Endothelial cell of umbilical vein (primary cell): ENCODE data around the gene SLC2A4. TPM values are rescaled to one million over a fixed set of nuclear protein-coding genes. Genes with fewer than 3 reads are reported as not detected.

ENCODE experiments used
- BruUV-seq: library from RNA; stranded (reverse); fragments of 400-500 nt; replicated peaks from 2 replicates; lab custom pipeline; 2021; lab: Mats Ljungman, UMichigan
- CTCF ChIA-PET: fragments of 300-600, 350-600 bp; sonication (Branson Sonifier 250); formaldehyde crosslinking; loops from one replicate; lab custom pipeline; 2021; ENCODE audit warnings: antibody characterized with exemption, inconsistent platforms; lab: Charles Lee
- POLR2A ChIA-PET: fragments of 300-600, 350-600 bp; sonication (Branson Sonifier 250); formaldehyde crosslinking; loops from one replicate; lab custom pipeline; 2021; ENCODE audit warnings: antibody characterized with exemption, inconsistent platforms; lab: Charles Lee
- DNase-seq: peaks from one replicate; pipeline ENCODE4 v3.0.0-alpha.2; 2011; ENCODE audit warnings: low read depth, low spot score
- FAIRE-seq: peaks from 2 replicates; lab custom pipeline; 2011; peaks lifted over from hg19 to GRCh38; lab: Jason Lieb, UNC
- H2AFZ ChIP-seq: 2 replicates; pipeline ENCODE4 v1.6.0; 2012; ENCODE audit warnings: low read depth, low read length, control low read depth, inconsistent platforms
- H3K27ac ChIP-seq: 2 replicates; pipeline ENCODE4 v1.5.1; 2011; ENCODE audit warnings: low read depth, mild to moderate bottlenecking, control low read depth, low read length, moderate library complexity; ENCODE audit not compliant: insufficient read depth
- H3K27me3 ChIP-seq, 2 experiments: 2 replicates each; pipeline versions ENCODE4 v1.6.0 to v1.6.1; 2011; ENCODE audit warnings: low read length in 2 of 2, mixed read lengths in 1 of 2; ENCODE audit not compliant: control insufficient read depth in 2 of 2, insufficient read depth in 2 of 2
- H3K36me3 ChIP-seq, 2 experiments: 2 replicates in 1 of 2; 3 replicates in 1 of 2; pipeline ENCODE4 v1.5.1; 2011; ENCODE audit warnings: low read length in 2 of 2, mild to moderate bottlenecking in 1 of 2, moderate library complexity in 1 of 2; ENCODE audit not compliant: control insufficient read depth in 2 of 2, insufficient read depth in 2 of 2; ENCODE audit errors: extremely low read depth in 1 of 2
- H3K4me1 ChIP-seq: 3 replicates; pipeline ENCODE4 v1.5.1; 2011; ENCODE audit warnings: mild to moderate bottlenecking, low read length; ENCODE audit not compliant: control insufficient read depth, insufficient read depth; ENCODE audit errors: extremely low read depth
- H3K4me2 ChIP-seq: 2 replicates; pipeline ENCODE4 v1.6.1; 2011; ENCODE audit warnings: low read length, control low read depth, mixed read lengths; ENCODE audit not compliant: insufficient read depth
- H3K4me3 ChIP-seq, 3 experiments: fragments of 200-600 bp in 1 of 3; sonication (generic), shearing (Covaris generic) in 1 of 3; replicated peaks in 1 of 3; 2 replicates each; pipeline ENCODE4 v1.5.1; 2011 to 2016; ENCODE audit warnings: control low read depth in 3 of 3, low read length in 3 of 3, mild to moderate bottlenecking in 2 of 3, inconsistent platforms in 1 of 3, low read depth in 1 of 3, moderate library complexity in 1 of 3; ENCODE audit not compliant: insufficient read depth in 1 of 3
- H3K79me2 ChIP-seq: 2 replicates; pipeline ENCODE4 v1.6.0; 2012; ENCODE audit warnings: low read length, inconsistent platforms; ENCODE audit not compliant: control insufficient read depth, insufficient read depth
- H3K9ac ChIP-seq: replicated peaks from 2 replicates; pipeline ENCODE3; 2011; ENCODE audit warnings: low read length, control low read depth; ENCODE audit not compliant: insufficient read depth; ENCODE audit errors: extremely low read depth
- H3K9me1 ChIP-seq: replicated peaks from 3 replicates; pipeline ENCODE4 v1.6.0; 2011; ENCODE audit warnings: mild to moderate bottlenecking, low read length; ENCODE audit not compliant: control insufficient read depth, insufficient read depth; ENCODE audit errors: extremely low read depth
- H3K9me3 ChIP-seq: replicated peaks from 2 replicates; pipeline ENCODE4 v1.5.1; 2012; ENCODE audit warnings: low read length, inconsistent platforms; ENCODE audit not compliant: control insufficient read depth, insufficient read depth
- H4K20me1 ChIP-seq: replicated peaks from 2 replicates; pipeline ENCODE3; 2011; ENCODE audit warnings: mild to moderate bottlenecking, low read length; ENCODE audit not compliant: control insufficient read depth, insufficient read depth; ENCODE audit errors: extremely low read depth
- EZH2 ChIP-seq: IDR thresholded peaks from 2 replicates; pipeline ENCODE4 v1.6.1; 2012; ENCODE audit warnings: borderline replicate concordance, low read depth, mild to moderate bottlenecking, moderate library complexity, low read length, inconsistent platforms; ENCODE audit not compliant: severe bottlenecking
- GATA2 ChIP-seq: IDR thresholded peaks from 2 replicates; pipeline ENCODE4 v1.7.0; 2011; ENCODE audit warnings: low read depth, mild to moderate bottlenecking, moderate library complexity, mixed read lengths, low read length; ENCODE audit not compliant: insufficient read length, insufficient read depth
- MYC ChIP-seq: IDR thresholded peaks from one replicate; pipeline ENCODE4 v1.6.1; 2011; ENCODE audit warnings: mild to moderate bottlenecking, low read depth, low read length
- POLR2A ChIP-seq: IDR thresholded peaks from 2 replicates; pipeline ENCODE4 v1.6.1; 2012; ENCODE audit warnings: low read depth, mild to moderate bottlenecking, control low read depth, low read length
- POLR2AphosphoS5 ChIP-seq: IDR thresholded peaks from 2 replicates; pipeline ENCODE4 v1.6.1; 2012; ENCODE audit warnings: low read depth, mild to moderate bottlenecking, control low read depth, low read length, moderate library complexity; ENCODE audit not compliant: insufficient read depth
- dilution Hi-C: fragments of 300-500 bp; cut with MboI; formaldehyde crosslinking; loops from one replicate; pipeline ENCODE4 v1.15.0; 2019; ENCODE audit warnings: low sequenced_read_pairs; ENCODE audit not compliant: extremely low pct_ligation_motif_present
- intact Hi-C: fragments of 100-400 bp; cut with micrococcal nuclease; formaldehyde crosslinking; loops from one replicate; pipeline ENCODE4 v1.10.0; 2022
- polyA plus RNA-seq, 4 experiments: library from polyadenylated mRNA; depleted of rRNA in 3 of 4; stranded (reverse) in 3 of 4; unstranded in 1 of 4; fragments of >200 nt; gene quantifications; 2 replicates each; pipeline versions ENCODE4 v1.2.1 to v1.2.3, GENCODE V29; 2011 to 2012; ENCODE audit warnings: missing spikeins in 1 of 4
- total RNA-seq: library from RNA; stranded (reverse); gene quantifications from 2 replicates; pipeline ENCODE4 v1.2.3, GENCODE V29; 2021
- TF ChIP-seq, protein P1 (sequence below): IDR thresholded peaks from 2 replicates; pipeline ENCODE4 v1.6.1; 2011; ENCODE audit not compliant: insufficient read depth, insufficient read length

Gene SLC2A4
- total and polyA plus RNA-seq, 2 donors (not counting 3 experiments of a cell fraction or from before 2014, with no cell fraction given), result 0.12 TPM; not detected in 1

DNA sequence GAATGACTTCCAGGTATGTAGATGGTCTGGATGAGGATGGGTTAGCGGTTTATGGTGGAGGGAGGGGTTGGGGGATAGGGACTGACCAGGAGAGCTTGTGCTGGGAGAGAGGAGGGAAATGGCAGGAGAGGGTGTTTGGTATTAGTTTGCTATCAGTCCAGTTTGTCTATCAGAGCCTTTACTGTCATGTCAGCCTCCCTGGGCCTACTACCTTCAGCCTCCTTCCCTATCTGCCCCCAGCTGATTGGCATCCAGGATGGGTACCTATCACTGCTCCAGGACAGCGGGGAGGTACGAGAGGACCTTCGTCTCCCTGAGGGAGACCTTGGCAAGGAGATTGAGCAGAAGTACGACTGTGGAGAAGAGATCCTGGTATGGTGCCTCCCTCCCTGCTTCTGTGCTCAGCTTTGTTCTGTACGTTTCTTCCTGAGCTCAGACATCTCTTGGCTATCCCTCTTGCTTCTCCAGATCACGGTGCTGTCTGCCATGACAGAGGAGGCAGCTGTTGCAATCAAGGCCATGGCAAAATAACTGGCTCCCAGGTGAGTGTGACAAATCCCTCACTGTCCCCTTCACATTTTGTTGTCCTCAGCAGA is 29.7 kb downstream of the SLC2A4 start:
- H3K4me2 ChIP-seq, result no peak overlapping the region
- no peak overlapping the region for H3K4me3 ChIP-seq
- DNase-seq, result no peak
- H3K9ac ChIP-seq, result no peak overlapping the region
- CTCF ChIA-PET, result no interaction called here
- H3K79me2 ChIP-seq, result peaks cover 49% of the 10 kb centered on the region
- no peak overlapping the region for H3K27ac ChIP-seq
- TF ChIP-seq MYC (no peak), POLR2AphosphoS5 (peak; percentile 10)
- H3K9me1 ChIP-seq, result no peaks in the 10 kb centered on the region
- POLR2A ChIA-PET, result no interaction called here
- dilution Hi-C loops, result no loop called here
- no peaks in the 10 kb centered on the region for H3K9me3 ChIP-seq
- H4K20me1 ChIP-seq, result peaks cover 4% of the 10 kb centered on the region
- peaks cover 32% of the 10 kb centered on the region for H3K4me1 ChIP-seq
- intact Hi-C loops, result no loop called here
- no peaks in the 10 kb centered on the region for H3K27me3 ChIP-seq
- BruUV-seq, result no TSS peak
- no peak for FAIRE-seq
- no peak overlapping the region for H2AFZ ChIP-seq
- H3K36me3 ChIP-seq, result peaks cover 31 to 38% of the 10 kb centered on the region in 2 experiments

DNA sequence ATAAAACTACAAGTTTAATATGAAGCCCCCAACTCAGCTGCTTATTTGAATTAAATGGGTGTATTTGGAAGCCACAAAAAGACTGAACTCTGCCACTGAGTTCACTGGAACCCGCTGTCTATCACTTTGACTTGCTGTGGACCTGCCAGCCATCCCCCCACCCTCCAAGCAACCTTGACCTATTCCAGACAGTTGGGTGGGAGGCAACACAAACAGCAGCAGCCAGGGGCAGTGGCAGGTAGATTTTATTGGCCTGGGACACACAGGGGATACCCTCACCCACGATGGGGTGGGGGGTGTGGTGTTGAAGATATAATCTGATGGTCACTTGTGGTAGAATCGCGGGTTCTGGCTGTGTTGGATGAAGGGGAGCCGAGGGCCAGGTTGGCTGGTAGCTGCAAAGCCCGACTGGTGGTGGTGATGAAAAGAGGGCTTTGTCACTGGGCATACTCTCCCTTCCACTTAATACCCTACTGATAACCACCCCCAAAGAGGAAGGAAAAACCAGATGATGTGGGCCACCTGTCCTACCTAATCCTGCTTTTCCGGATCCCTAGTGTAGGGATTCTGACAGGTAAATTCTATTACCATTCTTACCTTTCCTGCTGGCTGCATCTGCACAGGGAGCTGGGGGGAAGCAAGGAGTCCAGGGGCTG is 31.0 kb downstream of the SLC2A4 start:
- TF ChIP-seq POLR2A (no peak), GATA2 (no peak), EZH2 (no peak), POLR2AphosphoS5 (no peak), MYC (no peak)
- TF ChIP-seq, protein P1, sequence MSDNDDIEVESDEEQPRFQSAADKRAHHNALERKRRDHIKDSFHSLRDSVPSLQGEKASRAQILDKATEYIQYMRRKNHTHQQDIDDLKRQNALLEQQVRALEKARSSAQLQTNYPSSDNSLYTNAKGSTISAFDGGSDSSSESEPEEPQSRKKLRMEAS, result no peak
- no peaks in the 10 kb centered on the region for H3K9me3 ChIP-seq
- H3K4me2 ChIP-seq, result no peak overlapping the region
- H3K4me3 ChIP-seq, result no peak overlapping the region
- H3K4me1 ChIP-seq, result peaks cover 35% of the 10 kb centered on the region
- POLR2A ChIA-PET, result no interaction called here
- no peak overlapping the region for H3K9ac ChIP-seq
- FAIRE-seq (no peak), DNase-seq (no peak)
- no TSS peak for BruUV-seq
- H3K27me3 ChIP-seq, result no peaks in the 10 kb centered on the region
- CTCF ChIA-PET, result interaction anchor here (1.2 kb wide), 1 partner anchor 31 kb away, joined by 5 read pairs; the partner anchor contains the start of gene SLC2A4
- H3K79me2 ChIP-seq, result peaks cover 48% of the 10 kb centered on the region
- dilution Hi-C loops, result no loop called here
- intact Hi-C loops, result no loop called here
- H4K20me1 ChIP-seq, result peaks cover 4% of the 10 kb centered on the region
- H3K27ac ChIP-seq, result no peak overlapping the region
- no peak overlapping the region for H2AFZ ChIP-seq
- peaks cover 31 to 40% of the 10 kb centered on the region in 2 experiments for H3K36me3 ChIP-seq
- no peaks in the 10 kb centered on the region for H3K9me1 ChIP-seq
